Naive B cell (primary cell): ENCODE results near the gene TGFBR3. TPM values are rescaled to one million over a fixed set of nuclear protein-coding genes. Genes with fewer than 3 reads are reported as not detected.

Source experiments
- ATAC-seq, 2 donors: fragments of 150-1000 bp; cut with Tn5 transposase; 2 replicates each; pipeline ENCODE4 v1.10.0; 2021; ENCODE audit warnings: low read depth in 2 of 2, mild to moderate bottlenecking in 2 of 2, moderate library complexity in 2 of 2
- DNase-seq: peaks from one replicate; pipeline ENCODE4 v3.0.0; 2022
- H3K27ac Mint-ChIP-seq, 6 donors: one replicate each; pipeline ENCODE4 v1.8.0; 2020 to 2022; ENCODE audit warnings: mild to moderate bottlenecking in 6 of 6, mixed read lengths in 6 of 6, moderate library complexity in 5 of 6, inconsistent platforms in 2 of 6
- H3K27me3 Mint-ChIP-seq, 3 donors: one replicate each; pipeline ENCODE4 v1.8.0; 2021 to 2022; ENCODE audit warnings: mixed read lengths in 3 of 3, mild to moderate bottlenecking in 1 of 3
- H3K36me3 Mint-ChIP-seq, 2 donors: one replicate each; pipeline ENCODE4 v1.8.0; 2020 to 2022; ENCODE audit warnings: mixed read lengths in 2 of 2, inconsistent platforms in 1 of 2, mild to moderate bottlenecking in 1 of 2
- H3K4me1 Mint-ChIP-seq, 3 donors: one replicate each; pipeline ENCODE4 v1.8.0; 2020 to 2022; ENCODE audit warnings: mixed read lengths in 3 of 3, inconsistent platforms in 1 of 3, mild to moderate bottlenecking in 1 of 3, moderate library complexity in 1 of 3
- H3K4me3 Mint-ChIP-seq, 8 donors: one replicate each; pipeline ENCODE4 v1.8.0; 2020 to 2022; ENCODE audit warnings: mild to moderate bottlenecking in 8 of 8, mixed read lengths in 8 of 8, moderate library complexity in 8 of 8, inconsistent platforms in 2 of 8
- H3K9me3 Mint-ChIP-seq, 7 donors: one replicate each; pipeline ENCODE4 v1.8.0; 2020 to 2022; ENCODE audit warnings: mixed read lengths in 7 of 7, mild to moderate bottlenecking in 5 of 7, inconsistent platforms in 2 of 7, moderate library complexity in 1 of 7
- polyA plus RNA-seq, 6 donors: library from polyadenylated mRNA; unstranded; fragments of 300-500 nt; fragmentation: Illumina TruSeq; gene quantifications; one replicate each; pipeline ENCODE4 v1.2.3, GENCODE V29; 2021; ENCODE audit warnings: low read depth in 6 of 6

Gene TGFBR3
- polyA plus RNA-seq, 6 donors from 2014 or later, result 0.04 to 0.43 (median 0.31) TPM

DNA sequence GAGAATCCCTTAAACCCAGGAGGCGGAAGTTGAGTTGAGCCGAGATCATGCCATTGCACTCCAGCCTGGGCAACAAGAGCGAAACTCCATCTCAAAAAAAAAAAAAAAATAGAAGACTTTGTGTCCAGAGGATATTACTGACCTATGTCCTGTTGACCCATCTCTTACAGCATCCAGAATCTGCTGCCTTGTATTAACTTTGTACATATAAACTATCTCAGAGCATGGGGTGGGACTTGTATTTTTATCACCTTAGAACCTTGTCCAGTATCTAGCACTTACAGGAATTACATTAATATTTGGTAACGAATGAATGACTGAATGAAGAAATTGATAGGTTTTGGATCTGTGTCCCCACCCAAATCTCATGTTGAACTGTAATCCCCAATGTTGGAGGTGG, 117.8 kb downstream of the TGFBR3 start:
- ATAC-seq (no peak), DNase-seq (no peak)
- Mint-ChIP-seq H3K27me3 (no peaks in the 10 kb centered on the region), H3K9me3 (no peaks in the 10 kb centered on the region), H3K36me3 (no peaks in the 10 kb centered on the region), H3K27ac (no peak overlapping the region), H3K4me3 (no peak overlapping the region), H3K4me1 (no peaks in the 10 kb centered on the region)

DNA sequence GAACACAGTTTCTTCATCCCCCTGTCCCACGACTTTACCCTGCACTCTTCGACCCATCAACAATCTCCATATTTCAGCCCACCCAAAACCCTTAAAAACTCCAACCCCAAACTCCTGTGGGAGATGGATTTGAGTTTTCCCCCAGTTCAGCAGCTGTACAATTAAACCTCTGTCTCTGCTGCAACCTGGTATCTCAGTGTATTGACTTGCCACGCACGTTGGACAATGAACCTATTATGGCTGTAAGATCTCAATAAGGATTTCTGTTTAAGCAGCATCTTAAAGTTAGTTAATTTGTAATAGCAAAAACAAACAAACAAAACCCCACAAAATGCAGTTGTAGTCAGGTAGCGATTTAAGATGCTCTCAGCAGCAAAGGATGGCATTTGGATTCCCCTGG, 119.1 kb downstream of the TGFBR3 start:
- ATAC-seq (no peak), DNase-seq (no peak)
- Mint-ChIP-seq H3K27me3 (no peaks in the 10 kb centered on the region), H3K4me3 (no peak overlapping the region), H3K4me1 (no peaks in the 10 kb centered on the region), H3K9me3 (no peaks in the 10 kb centered on the region), H3K36me3 (no peaks in the 10 kb centered on the region), H3K27ac (no peak overlapping the region)

DNA sequence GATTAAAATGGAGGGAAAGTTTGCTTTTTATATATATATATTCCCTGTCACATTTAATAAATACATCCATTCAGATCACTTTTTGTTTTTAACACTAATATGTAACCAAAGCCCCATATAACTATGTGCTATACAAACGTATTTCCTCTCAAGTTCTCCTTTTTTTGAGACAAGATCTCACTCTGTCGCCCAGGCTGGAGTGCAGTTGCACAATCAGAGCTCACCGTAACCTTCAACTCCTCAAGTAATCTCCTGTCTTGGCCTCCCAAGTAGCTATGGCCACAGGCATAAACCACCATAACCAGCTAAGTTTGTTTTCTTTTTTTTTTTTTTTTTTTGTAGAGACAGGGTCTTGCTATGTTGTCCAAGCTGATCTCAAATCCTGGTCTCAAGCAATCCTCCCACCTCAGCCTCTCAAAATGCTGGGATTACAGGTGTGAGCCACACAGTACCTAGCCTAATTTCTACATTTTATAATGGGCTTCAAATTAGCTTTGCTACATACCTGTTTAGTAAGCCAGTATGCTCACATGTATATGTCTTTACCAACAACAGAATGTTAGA, 120.0 kb downstream of the TGFBR3 start:
- Mint-ChIP-seq H3K36me3 (no peaks in the 10 kb centered on the region), H3K9me3 (no peaks in the 10 kb centered on the region), H3K4me3 (no peak overlapping the region), H3K27ac (no peak overlapping the region), H3K4me1 (no peaks in the 10 kb centered on the region), H3K27me3 (no peaks in the 10 kb centered on the region)
- ATAC-seq (no peak), DNase-seq (no peak)

DNA sequence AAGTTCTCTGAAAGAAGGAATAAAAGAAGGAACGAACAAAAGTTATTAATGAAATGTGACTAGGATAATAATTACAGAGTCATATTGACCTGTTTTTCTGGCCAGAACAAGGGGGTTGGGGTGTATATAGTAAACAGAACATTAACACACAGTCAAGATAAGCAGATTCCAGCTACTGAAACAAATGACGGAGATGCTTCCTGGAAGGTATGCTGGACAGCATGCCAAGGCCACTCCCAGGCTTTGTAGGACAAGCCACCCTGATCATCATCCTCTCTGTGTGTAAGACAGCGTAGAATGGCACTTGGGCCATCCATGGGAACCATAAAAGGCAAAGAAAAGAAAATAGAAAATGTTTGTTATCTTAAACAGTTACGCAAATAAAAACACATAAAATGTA, 120.7 kb downstream of the TGFBR3 start:
- Mint-ChIP-seq H3K27ac (no peak overlapping the region), H3K27me3 (no peaks in the 10 kb centered on the region), H3K9me3 (no peaks in the 10 kb centered on the region), H3K4me3 (no peak overlapping the region), H3K4me1 (no peaks in the 10 kb centered on the region), H3K36me3 (no peaks in the 10 kb centered on the region)
- DNase-seq (no peak), ATAC-seq (no peak)

DNA sequence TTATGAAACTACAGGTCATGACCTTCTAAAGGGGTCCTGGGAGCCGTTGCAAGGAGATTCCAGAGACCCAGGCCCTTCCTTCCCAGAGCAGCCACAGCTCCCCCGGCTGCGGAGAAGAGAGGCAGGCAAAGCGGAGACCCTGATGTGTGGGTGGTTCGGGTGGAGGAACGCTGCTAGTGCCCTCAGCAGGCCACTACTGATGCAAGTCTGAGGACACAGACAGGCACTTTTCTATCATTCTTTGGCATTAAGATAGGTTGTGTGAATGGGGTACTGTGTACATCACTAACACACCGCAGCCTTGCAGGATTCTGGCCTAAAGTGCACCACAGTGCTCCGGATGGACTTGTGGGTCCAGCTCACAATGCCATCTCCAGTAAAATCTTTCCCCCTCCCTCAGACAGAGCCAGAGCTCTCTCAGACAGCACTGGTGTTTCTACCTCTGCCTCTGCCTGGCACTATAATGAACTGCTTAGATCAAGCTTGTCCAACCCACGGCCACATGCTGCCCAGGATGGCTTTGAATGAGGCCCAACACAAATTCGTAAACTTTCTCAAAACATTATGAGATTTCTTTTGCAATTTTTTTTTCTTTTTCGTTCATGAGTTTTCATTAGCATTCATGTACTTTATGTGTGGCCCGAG, 121.4 kb downstream of the TGFBR3 start:
- no peaks in the 10 kb centered on the region for H3K27me3 Mint-ChIP-seq
- H3K4me1 Mint-ChIP-seq, result no peaks in the 10 kb centered on the region
- no peak for DNase-seq
- no peaks in the 10 kb centered on the region for H3K36me3 Mint-ChIP-seq
- no peak overlapping the region for H3K27ac Mint-ChIP-seq
- ATAC-seq, result no peak
- no peak overlapping the region for H3K4me3 Mint-ChIP-seq
- no peaks in the 10 kb centered on the region for H3K9me3 Mint-ChIP-seq

DNA sequence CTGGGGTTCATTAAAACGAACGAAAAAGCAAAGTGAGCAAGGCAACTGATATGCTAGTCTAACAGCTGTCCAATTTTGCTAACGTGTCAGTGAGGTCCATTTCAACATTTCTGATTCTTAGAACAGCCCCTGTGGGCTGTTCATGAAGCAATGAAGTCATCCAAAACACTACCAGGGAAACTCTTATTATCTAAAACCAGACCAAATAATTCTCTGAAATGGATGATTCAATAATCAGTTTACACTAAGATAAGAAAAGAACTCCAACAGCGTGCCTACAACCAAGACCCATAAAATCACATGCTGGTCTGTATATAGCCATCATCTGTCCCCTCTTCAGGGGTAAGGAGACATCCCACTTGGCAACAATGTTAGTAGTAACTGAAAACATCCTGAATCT, 122.7 kb downstream of the TGFBR3 start:
- Mint-ChIP-seq H3K4me1 (no peaks in the 10 kb centered on the region), H3K27ac (no peak overlapping the region), H3K27me3 (no peaks in the 10 kb centered on the region), H3K4me3 (no peak overlapping the region), H3K9me3 (no peaks in the 10 kb centered on the region), H3K36me3 (no peaks in the 10 kb centered on the region)
- no peak for DNase-seq
- no peak for ATAC-seq

DNA sequence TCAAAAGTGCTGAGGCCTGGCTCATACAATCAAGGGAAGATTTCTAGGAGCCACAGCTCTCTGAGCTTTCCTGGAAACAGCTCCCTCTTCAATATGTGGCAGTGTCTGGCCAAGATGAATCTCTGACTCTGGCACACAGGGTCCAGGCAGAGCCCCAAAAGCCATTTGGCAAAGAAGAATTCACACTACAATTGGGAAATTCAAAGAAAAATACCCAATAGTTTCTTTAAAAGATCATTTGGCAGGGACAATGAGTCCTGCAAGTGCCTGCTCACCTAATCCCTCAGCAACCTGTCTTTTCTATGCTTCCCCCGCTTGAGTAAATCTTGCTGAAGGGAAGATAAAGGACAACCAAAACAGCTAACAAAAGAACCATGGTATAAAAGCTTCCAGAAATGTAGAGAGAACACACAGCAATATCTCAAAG, 124.6 kb downstream of the TGFBR3 start:
- no peaks in the 10 kb centered on the region for H3K4me1 Mint-ChIP-seq
- DNase-seq, result no peak
- no peak overlapping the region for H3K27ac Mint-ChIP-seq
- H3K9me3 Mint-ChIP-seq, result no peaks in the 10 kb centered on the region
- H3K27me3 Mint-ChIP-seq, result peaks cover 0 to 4% (median 0%) of the 10 kb centered on the region in 3 donors
- H3K4me3 Mint-ChIP-seq, result no peak overlapping the region
- ATAC-seq, result no peak
- no peaks in the 10 kb centered on the region for H3K36me3 Mint-ChIP-seq

DNA sequence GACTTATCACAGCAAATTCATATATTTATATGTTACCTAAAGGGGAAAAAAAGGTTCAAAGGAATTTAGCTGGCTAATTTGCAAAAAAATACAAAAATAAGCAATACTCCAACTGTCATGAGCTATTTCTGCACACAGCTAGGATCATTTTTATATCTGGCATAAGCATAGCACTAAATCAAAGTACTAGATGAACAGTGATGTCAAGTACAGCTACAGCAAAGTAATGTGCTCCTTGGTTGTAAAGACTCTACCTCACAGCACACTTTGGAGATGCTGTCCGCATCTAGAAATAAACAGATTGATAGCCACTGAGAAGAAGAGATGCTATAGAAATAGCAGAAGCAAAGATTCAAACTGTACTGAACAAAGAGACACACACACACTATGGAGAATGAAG, 125.4 kb downstream of the TGFBR3 start:
- Mint-ChIP-seq H3K4me3 (no peak overlapping the region), H3K4me1 (no peaks in the 10 kb centered on the region), H3K9me3 (no peaks in the 10 kb centered on the region), H3K27ac (no peak overlapping the region), H3K36me3 (no peaks in the 10 kb centered on the region), H3K27me3 (peaks cover 0 to 4% (median 0%) of the 10 kb centered on the region in 3 donors)
- no peak for ATAC-seq
- DNase-seq, result no peak

DNA sequence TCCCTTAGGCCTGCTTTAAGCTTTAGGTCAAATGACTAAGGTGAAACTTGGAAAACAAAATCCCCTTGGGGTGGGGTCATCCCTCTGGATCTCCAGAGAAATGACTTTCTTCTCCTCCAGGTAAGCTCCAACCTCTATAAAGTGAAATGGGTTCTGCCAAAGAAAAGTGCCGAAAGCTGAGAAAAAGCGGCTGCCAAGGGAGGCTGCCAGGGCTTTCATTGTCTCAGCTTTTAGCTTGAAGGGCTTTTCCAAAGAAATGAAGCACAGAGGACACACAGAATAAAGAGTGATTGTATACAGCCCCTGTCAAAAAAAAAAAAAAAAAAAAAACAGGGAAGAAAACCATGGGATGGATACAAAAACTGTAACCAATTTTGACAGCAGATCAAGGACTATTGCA, 126.9 kb downstream of the TGFBR3 start:
- Mint-ChIP-seq H3K27ac (no peak overlapping the region), H3K4me3 (no peak overlapping the region), H3K9me3 (no peaks in the 10 kb centered on the region), H3K4me1 (no peaks in the 10 kb centered on the region), H3K27me3 (peaks cover 0 to 4% (median 0%) of the 10 kb centered on the region in 3 donors), H3K36me3 (no peaks in the 10 kb centered on the region)
- DNase-seq, result no peak
- ATAC-seq, result no peak

DNA sequence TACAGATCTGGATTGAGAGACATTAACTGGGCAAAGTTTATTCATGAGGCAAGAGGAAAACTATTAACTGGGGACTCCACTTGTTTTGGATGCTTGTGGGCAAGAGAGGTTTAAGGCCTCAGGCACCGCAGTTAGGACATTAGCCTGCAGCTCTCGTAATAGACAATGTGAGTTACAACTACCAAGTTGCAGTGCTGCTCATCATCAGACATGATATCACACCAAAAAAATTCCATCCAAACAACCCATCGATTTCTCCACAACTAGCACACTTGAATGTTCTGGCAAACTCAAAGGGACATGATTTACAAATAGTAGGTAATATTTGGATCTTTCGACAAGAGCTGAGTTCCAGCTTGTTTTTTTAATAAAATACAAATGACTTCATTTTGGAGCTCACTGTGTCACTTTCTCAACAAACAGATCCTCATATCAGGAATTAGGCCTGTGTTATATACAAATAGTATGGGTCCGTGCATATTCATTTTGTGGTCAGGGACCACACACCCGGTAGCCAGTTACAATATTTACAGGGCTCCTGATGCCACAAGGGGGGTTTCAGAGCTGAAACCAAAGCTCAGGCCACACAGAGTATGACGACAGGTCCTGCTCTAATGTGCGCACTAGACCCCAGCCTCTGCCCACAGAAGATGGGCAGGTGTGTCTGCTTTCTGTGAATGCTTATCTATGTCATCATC, 128.0 kb downstream of the TGFBR3 start:
- Mint-ChIP-seq H3K36me3 (no peaks in the 10 kb centered on the region), H3K27ac (no peak overlapping the region), H3K4me3 (no peak overlapping the region), H3K9me3 (no peaks in the 10 kb centered on the region), H3K4me1 (no peaks in the 10 kb centered on the region), H3K27me3 (peaks cover 0 to 4% (median 0%) of the 10 kb centered on the region in 3 donors)
- no peak for ATAC-seq
- no peak for DNase-seq

DNA sequence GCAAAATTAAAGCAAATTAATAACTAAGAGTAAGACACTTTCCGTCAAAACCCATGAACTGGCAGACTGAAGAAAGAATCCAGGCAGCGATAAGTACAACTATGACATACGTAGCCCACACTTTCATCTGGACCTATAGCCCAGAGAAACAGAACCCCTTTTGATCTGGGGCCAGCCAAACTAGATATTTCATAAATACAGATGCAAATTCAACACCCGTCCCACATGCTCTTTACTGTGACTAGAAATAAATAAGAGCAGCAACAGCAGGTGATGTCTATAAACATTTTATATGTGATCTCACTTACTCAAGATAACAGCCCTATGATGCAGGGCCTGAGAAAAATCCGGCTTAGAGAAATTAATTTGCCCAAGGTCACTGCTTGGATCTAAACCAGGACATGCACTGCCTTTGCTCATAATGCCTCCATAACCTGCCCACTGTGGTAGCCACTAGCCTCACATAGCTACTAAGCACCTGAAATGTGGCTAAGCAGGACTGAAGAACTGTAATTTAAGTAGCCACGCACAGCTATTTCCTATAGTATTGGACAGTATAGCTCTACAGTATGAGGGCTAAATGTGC, 130.2 kb downstream of the TGFBR3 start:
- Mint-ChIP-seq H3K9me3 (no peaks in the 10 kb centered on the region), H3K36me3 (no peaks in the 10 kb centered on the region), H3K4me1 (no peaks in the 10 kb centered on the region), H3K4me3 (no peak overlapping the region), H3K27me3 (peaks cover 0 to 4% (median 0%) of the 10 kb centered on the region in 3 donors), H3K27ac (no peak overlapping the region)
- ATAC-seq (no peak), DNase-seq (no peak)

DNA sequence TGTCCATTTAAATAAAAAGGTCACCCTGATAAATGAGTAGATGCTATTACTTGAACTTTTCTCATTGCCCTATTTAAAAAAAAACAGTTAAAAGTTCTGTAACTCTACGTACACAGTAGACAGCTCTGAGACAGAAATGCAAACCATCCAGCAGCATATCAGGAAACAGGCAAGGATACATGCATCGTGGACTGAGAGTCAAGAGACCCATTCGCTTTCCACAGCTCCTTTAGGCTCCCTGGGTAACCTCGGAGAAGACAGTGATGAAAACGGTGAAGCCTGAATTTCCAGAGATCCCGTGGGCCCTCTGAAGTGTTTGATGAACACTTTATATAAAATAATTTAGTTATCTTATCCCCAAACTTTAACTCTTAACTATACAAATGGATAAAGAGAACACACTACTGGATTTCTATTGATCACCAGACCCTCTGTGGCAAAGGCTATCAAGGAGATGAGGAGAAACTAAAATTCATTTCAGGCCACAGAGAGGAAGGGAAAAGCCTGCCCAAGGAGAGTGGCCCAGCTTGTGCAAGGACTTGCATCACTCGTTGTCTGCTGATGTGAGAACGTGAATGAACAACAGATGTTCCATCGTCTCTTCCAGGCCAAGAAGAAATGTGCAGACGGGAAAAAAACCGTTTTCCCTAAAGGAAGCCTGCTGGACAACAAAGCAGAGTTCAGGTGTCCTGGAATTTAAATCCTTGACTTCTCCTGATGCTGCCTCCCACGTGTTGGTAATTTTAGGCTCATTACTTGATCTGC, 131.0 kb downstream of the TGFBR3 start:
- no peak for DNase-seq
- H3K9me3 Mint-ChIP-seq, result no peaks in the 10 kb centered on the region
- H3K4me1 Mint-ChIP-seq, result no peaks in the 10 kb centered on the region
- H3K36me3 Mint-ChIP-seq, result no peaks in the 10 kb centered on the region
- no peak overlapping the region for H3K27ac Mint-ChIP-seq
- ATAC-seq, result no peak
- H3K4me3 Mint-ChIP-seq, result no peak overlapping the region
- peaks cover 0 to 4% (median 0%) of the 10 kb centered on the region in 3 donors for H3K27me3 Mint-ChIP-seq

DNA sequence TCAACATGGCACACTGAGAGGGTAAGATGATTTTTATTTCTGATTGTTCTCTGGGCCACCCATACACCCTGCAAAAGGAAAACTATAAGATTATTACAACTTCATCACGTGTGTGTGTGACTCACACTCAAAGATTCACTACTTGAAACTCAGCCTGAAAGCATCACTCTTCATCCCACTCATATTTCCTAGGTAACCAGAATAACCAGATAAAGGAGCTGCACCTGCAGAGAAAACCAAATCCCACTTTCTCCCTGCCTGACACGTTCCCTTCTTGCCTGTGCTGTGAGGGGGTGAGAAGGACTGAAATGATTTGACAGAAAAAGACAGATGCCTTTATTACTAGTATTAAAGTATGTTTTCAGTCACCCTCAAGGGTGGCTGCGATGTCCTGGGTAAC, 131.6 kb downstream of the TGFBR3 start:
- peaks cover 0 to 4% (median 0%) of the 10 kb centered on the region in 3 donors for H3K27me3 Mint-ChIP-seq
- DNase-seq (no peak), ATAC-seq (no peak)
- no peak overlapping the region for H3K4me3 Mint-ChIP-seq
- H3K4me1 Mint-ChIP-seq, result no peaks in the 10 kb centered on the region
- H3K36me3 Mint-ChIP-seq, result no peaks in the 10 kb centered on the region
- H3K9me3 Mint-ChIP-seq, result no peaks in the 10 kb centered on the region
- no peak overlapping the region for H3K27ac Mint-ChIP-seq
